H1 (cell line): Measurements from ENCODE around the gene HES1. TPM values are rescaled to one million over a fixed set of nuclear protein-coding genes. Genes with fewer than 3 reads are reported as not detected.

Experiments
- CBX5 ChIP-seq: fragments of 300-800, 300-1000 bp; sonication (generic); IDR thresholded peaks from 2 replicates; pipeline ENCODE4 v1.7.1; 2016; ENCODE audit warnings: antibody characterized with exemption, low read length, low read depth
- CTBP2 ChIP-seq: IDR thresholded peaks from 2 replicates; pipeline ENCODE4 v1.7.0; 2011; ENCODE audit warnings: borderline replicate concordance, mild to moderate bottlenecking, moderate library complexity, mixed read lengths, low read length; ENCODE audit not compliant: insufficient read depth, insufficient read length
- EGR1 ChIP-seq: IDR thresholded peaks from 2 replicates; pipeline ENCODE4 v1.6.1; 2011; ENCODE audit warnings: low read depth, low read length, borderline replicate concordance
- EP300 ChIP-seq, 2 experiments: IDR thresholded peaks; 1 replicate in 1 of 2; 2 replicates in 1 of 2; pipeline ENCODE4 v1.6.1; 2011 to 2012; ENCODE audit warnings: low read depth in 2 of 2, low read length in 2 of 2, mild to moderate bottlenecking in 2 of 2, borderline replicate concordance in 1 of 2, inconsistent platforms in 1 of 2, moderate library complexity in 1 of 2
- FOSL1 ChIP-seq: IDR thresholded peaks from 2 replicates; pipeline ENCODE4 v1.6.1; 2011; ENCODE audit warnings: mild to moderate bottlenecking, low read depth, low read length, moderate library complexity; ENCODE audit not compliant: insufficient read depth
- HDAC6 ChIP-seq: IDR thresholded peaks from one replicate; pipeline ENCODE4 v1.7.1; 2012; ENCODE audit warnings: low read depth, mild to moderate bottlenecking, inconsistent platforms, low read length, moderate library complexity
- KDM1A ChIP-seq: fragments of 200-600, 300-600 bp; sonication (generic); IDR thresholded peaks from 2 replicates; pipeline ENCODE4 v1.7.1; 2016; ENCODE audit warnings: mild to moderate bottlenecking, low read length, borderline replicate concordance
- KDM5A ChIP-seq: fragments of 200-600 bp; IDR thresholded peaks from 2 replicates; pipeline ENCODE4 v1.7.1; 2012; ENCODE audit warnings: mild to moderate bottlenecking, low read length, inconsistent platforms, mixed read lengths
- RNF2 ChIP-seq: fragments of 200-900, 300-1000 bp; sonication (generic); IDR thresholded peaks from 2 replicates; pipeline ENCODE4 v1.7.1; 2016; ENCODE audit warnings: borderline replicate concordance, low read depth, mild to moderate bottlenecking, antibody characterized with exemption, low read length; ENCODE audit not compliant: poor library complexity, severe bottlenecking; ENCODE audit errors: missing control alignments
- polyA plus RNA-seq, 7 experiments: library from polyadenylated mRNA; depleted of rRNA in 3 of 7; stranded (reverse) in 5 of 7; unstranded in 2 of 7; fragments of >200 nt in 5 of 7; fragments of 200-250 nt in 2 of 7; gene quantifications; 1 replicate in 5 of 7; 2 replicates in 1 of 7; 4 replicates in 1 of 7; pipeline versions ENCODE4 v1.2.1 to v1.2.3, GENCODE V29; 2011 to 2013; ENCODE audit warnings: missing spikeins in 2 of 7, mixed read lengths in 2 of 7
- total RNA-seq: library from RNA; stranded (reverse); fragmentation: NEBNext Ultra II Directional; extraction: Animal tissue kit (Norgen Biotek cat#: 25700); gene quantifications from 2 replicates; pipeline ENCODE4 v1.2.1, GENCODE V29; 2021

The HES1 gene
- total and polyA plus RNA-seq, 2 of the 8 experiments (the other 6 are each of a cell fraction or from before 2014, with no cell fraction given) = 7.9 to 12.9 TPM

DNA sequence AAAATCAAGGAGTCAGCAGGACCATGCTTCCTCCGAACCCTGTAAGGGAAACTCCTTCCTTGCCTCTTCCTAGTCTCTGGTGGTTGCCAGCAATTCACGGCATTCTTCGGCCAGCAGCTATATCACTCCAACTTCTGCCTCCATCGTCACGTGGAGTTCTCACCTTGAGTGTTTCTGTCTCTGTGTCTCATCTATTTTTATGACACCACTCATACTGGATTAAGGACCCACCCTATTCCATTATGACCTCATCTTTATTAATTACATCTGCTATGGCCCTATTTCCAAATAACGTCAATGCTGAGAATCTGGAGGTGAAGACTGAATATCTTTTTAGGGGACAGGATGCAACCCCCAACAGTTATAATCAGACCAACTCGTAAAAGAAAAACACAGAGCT, 21.8 kb upstream of the HES1 start (continued):
- TF ChIP-seq RNF2 = no peak
- TF ChIP-seq CBX5 = no peak
- TF ChIP-seq KDM5A = no peak
- TF ChIP-seq EP300 (IDR thresholded peaks at IDR 0.05; ENCODE audit: borderline replicate concordance in 1 of 2, low read depth in 2 of 2, low read length in 2 of 2) = no peak
- TF ChIP-seq FOSL1 = no peak
- no peak for TF ChIP-seq HDAC6
- no peak for TF ChIP-seq CTBP2
- TF ChIP-seq KDM1A = no peak
- no peak for TF ChIP-seq EGR1
- TF ChIP-seq, all 59 proteins: peak for 0
